ENCODE results near the gene VAT1L.

VAT1L gene, protein sequence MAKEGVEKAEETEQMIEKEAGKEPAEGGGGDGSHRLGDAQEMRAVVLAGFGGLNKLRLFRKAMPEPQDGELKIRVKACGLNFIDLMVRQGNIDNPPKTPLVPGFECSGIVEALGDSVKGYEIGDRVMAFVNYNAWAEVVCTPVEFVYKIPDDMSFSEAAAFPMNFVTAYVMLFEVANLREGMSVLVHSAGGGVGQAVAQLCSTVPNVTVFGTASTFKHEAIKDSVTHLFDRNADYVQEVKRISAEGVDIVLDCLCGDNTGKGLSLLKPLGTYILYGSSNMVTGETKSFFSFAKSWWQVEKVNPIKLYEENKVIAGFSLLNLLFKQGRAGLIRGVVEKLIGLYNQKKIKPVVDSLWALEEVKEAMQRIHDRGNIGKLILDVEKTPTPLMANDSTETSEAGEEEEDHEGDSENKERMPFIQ

DNA sequence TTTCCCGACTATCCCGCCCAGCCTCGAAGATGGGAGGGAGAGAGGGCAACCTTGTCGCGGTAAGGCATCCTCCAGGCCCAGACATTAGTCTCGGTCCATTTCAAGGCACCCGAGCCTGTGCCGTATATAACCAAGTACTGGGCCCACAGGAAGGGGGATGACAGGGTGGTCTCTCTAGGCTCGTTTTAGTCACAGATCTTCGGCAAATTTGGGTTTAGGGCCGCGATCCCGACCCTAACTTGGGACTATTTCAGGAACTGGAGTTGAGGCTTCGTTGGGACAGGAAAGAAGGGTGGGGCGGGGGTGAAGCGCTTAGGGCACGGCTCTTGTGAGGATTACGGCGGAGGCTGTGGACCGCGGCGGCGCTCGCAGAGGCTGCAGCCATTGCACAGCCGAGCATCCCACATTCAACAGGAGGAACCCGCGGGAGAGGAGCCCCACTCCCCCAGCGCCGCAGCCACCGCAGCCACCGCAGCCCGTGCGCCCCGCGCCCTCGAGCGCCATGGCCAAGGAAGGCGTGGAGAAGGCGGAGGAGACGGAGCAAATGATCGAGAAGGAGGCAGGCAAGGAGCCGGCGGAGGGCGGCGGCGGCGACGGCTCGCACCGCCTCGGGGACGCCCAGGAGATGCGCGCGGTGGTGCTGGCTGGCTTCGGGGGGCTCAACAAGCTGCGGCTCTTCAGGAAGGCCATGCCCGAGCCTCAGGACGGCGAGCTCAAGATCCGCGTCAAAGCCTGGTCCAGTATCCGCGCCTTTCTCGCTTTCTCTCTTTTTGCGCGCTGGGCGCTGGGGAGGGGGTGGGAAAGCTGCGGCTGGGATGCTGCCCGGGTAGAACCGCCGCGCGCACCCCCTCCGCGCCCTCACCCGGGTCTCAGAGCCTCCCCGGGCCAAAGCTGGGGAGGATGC is at the start of gene VAT1L:
Gene VAT1L, plus strand, starts transcription at position 384 of the 904 bp plus-strand sequence. Its CDS starts 119 bp downstream, at position 503.
- Mint-ChIP-seq H3K9me3 (no peaks in the 10 kb centered on the region), H3K27ac (no peak within 1 kb of the TSS), H3K27me3 (peaks cover 64% of the 10 kb centered on the region), H3K4me1 (peaks cover 15% of the 10 kb centered on the region), H3K4me3 (peak within 1 kb of the TSS; percentile 78 to 86)
- DNase-seq (peak; percentile 12 to 15), ATAC-seq (peak; percentile 72)

DNA sequence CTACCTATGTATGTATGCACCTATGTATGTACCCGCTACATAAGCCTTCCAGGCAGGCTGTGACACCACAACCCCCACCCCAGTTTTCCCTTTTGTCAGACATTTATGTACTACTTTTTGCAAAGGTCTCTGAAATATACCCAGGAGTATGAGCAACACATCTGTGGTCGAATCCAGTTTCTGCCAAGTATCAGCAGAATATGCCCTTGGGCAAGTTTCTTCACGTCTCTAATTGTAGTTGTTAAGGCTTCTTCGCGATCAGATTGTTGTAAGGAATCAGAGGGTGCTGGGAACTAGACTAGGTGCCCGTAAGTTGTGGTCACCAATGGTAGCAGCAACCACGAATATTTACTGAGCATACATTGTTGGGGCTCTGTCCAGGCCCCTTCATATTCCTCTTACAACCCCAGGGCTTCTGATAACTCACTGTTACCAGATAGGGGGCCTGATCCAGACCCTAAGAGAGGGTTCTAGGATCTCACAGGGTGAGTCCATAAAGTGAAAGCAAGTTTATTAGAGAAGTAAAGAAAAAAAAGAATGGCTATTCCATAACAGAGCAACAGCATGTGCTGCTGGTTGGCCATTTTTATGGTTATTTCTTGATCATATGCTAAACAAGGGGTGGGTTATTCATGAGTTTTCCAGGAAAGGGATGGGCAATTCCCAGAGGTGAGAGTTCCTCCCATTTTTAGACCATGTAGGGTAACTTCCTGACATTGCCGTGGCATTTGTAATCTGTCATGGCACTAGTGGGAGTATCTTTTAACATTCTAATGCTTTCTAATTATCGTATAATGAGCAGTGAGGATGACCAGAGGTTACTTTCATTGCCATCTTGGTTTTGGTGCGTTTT is 49.4 kb upstream of the VAT1L start:
- H3K27ac Mint-ChIP-seq: no peak overlapping the region
- H3K27me3 Mint-ChIP-seq: no peaks in the 10 kb centered on the region
- DNase-seq: no peak
- H3K4me3 Mint-ChIP-seq: no peak overlapping the region
- peaks cover 5 to 17% of the 10 kb centered on the region in 2 donors for H3K9me3 Mint-ChIP-seq
- no peak for ATAC-seq
- peaks cover 9% of the 10 kb centered on the region for H3K4me1 Mint-ChIP-seq

DNA sequence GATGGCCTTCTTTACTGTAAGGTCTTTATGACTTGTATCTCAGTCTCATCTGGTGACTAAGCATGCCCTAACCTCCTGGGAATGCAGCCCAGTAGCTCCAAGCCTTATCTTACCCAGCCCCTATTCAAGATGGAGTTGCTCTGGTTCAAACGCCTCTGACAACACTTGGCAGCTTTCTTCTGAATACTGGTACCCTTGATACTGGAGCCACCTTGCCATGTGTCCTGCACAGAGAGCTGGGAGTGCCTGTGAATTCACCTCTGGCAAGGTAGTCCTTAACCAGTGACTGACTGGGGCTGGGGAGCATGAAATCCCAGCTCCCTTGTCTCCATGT is 48.8 kb upstream of the VAT1L start:
- peaks cover 9% of the 10 kb centered on the region for H3K4me1 Mint-ChIP-seq
- H3K27me3 Mint-ChIP-seq: no peaks in the 10 kb centered on the region
- ATAC-seq (no peak), DNase-seq (no peak)
- no peak overlapping the region for H3K27ac Mint-ChIP-seq
- no peak overlapping the region for H3K4me3 Mint-ChIP-seq
- peaks cover 3 to 14% of the 10 kb centered on the region in 2 donors for H3K9me3 Mint-ChIP-seq

DNA sequence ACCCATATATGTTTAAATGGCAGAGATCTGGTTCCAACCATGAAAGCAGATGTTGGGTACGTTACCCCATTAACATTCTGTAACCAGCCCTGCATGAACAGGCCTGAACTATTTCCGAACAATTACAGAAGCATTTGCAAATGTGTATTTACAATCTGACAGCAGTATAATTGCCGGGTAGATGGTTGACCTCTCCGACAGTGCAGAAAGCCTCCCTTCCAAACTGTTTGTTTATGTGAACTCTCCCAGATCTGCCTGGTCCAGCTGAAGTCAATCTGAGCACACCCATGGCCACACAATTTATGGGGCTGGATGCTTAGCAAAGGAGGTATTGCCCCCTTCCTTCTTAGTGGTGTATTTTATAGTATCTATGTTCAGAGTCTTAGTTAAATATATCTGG is 44.2 kb upstream of the VAT1L start:
- DNase-seq (no peak), ATAC-seq (no peak)
- no peaks in the 10 kb centered on the region for H3K27me3 Mint-ChIP-seq
- H3K4me1 Mint-ChIP-seq: no peaks in the 10 kb centered on the region
- no peaks in the 10 kb centered on the region for H3K9me3 Mint-ChIP-seq
- H3K27ac Mint-ChIP-seq: no peak overlapping the region
- no peak overlapping the region for H3K4me3 Mint-ChIP-seq

DNA sequence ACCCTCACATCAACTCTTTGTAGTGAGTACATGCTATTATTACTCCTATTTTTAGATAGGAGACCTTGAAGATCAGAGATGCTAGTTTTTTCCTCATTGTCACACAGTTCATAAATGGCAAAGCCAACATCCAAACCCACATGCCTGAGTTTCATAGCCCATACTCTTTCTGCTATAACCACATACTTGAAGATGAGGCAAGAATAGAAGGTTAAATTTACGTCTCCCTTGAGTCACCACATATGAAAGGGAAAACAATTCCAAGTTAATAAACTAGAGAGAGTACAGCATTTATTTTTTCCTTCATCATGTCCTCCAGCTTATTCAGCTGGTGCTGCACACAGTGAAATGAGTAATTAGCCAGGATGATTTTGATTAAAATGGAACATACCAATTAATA is 42.4 kb upstream of the VAT1L start:
- Mint-ChIP-seq H3K27ac (no peak overlapping the region), H3K9me3 (no peaks in the 10 kb centered on the region), H3K27me3 (peaks cover 11% of the 10 kb centered on the region), H3K4me1 (no peaks in the 10 kb centered on the region), H3K4me3 (no peak overlapping the region)
- ATAC-seq: no peak
- DNase-seq: no peak

DNA sequence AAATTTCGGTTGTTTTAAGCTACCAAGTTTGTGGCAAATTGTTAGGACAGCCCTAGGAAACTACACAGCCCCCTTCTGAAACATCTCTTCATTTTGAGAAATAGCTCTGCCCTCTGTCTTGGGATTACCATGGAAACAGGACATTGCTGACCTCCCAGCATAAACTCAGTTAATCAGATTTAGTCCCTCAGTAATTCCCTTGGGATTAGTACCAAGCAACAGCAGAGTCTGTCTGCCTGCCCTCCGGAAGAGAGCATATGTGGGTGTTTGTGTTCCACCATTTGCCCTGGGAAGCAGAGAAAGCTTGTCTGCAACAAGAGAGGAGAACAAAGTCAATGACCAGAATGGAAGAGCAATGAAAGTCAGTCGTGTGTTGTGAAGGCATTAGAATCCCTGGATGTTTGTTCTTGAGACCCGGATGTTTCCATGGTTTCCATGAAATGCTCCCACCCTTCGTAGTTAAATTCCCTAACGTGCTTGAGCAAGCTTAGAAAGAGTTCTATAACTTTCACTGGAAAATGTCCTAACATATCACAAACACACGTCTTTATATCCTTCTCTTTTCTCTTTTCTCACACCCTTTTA is 39.9 kb upstream of the VAT1L start:
- Mint-ChIP-seq H3K9me3 (no peaks in the 10 kb centered on the region), H3K27me3 (peaks cover 18% of the 10 kb centered on the region), H3K27ac (no peak overlapping the region), H3K4me1 (no peaks in the 10 kb centered on the region), H3K4me3 (no peak overlapping the region)
- DNase-seq (no peak), ATAC-seq (no peak)

DNA sequence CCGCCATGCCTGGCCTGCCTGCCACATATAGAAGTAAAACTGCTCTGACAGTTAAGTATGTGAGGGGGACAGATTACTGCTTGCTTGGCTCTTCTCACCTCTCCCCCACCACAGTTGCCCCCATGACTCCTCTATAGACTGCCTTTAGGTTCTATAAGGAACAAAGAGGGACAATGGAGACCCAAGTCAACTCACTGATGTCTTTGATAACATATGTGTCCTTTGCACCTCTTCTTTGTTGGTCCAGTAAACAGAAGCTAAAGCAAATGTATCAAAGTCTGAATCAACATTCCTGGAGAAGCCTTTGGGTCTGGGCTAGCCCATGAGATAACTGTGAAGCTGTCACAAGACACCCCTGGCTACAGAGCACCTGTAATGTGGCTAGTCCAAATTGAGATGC is 38.9 kb upstream of the VAT1L start:
- no peaks in the 10 kb centered on the region for H3K9me3 Mint-ChIP-seq
- ATAC-seq: no peak
- no peak overlapping the region for H3K4me3 Mint-ChIP-seq
- no peaks in the 10 kb centered on the region for H3K4me1 Mint-ChIP-seq
- H3K27ac Mint-ChIP-seq: no peak overlapping the region
- no peak for DNase-seq
- peaks cover 18% of the 10 kb centered on the region for H3K27me3 Mint-ChIP-seq

DNA sequence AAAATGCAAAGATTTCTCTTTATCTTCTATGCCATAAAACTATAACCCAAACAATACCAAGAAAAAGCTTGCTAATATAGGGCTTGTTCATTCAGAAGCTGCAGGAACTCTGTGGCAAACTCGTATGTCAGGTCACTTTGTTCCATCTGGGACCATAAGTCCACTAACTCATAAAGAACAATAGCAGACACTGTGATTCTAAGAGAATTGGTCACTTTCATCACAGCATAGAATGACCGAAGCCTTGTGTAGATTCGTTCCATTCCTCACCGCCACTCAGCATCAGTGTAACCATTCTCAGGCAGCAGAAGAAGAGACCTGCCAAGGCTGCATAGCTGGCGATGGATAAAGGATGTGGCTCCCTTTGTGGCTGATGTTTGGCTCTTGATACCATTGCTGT is 30.3 kb upstream of the VAT1L start:
- no peak overlapping the region for H3K27ac Mint-ChIP-seq
- no peaks in the 10 kb centered on the region for H3K4me1 Mint-ChIP-seq
- no peaks in the 10 kb centered on the region for H3K9me3 Mint-ChIP-seq
- H3K27me3 Mint-ChIP-seq: no peaks in the 10 kb centered on the region
- no peak overlapping the region for H3K4me3 Mint-ChIP-seq
- ATAC-seq: no peak
- no peak for DNase-seq

DNA sequence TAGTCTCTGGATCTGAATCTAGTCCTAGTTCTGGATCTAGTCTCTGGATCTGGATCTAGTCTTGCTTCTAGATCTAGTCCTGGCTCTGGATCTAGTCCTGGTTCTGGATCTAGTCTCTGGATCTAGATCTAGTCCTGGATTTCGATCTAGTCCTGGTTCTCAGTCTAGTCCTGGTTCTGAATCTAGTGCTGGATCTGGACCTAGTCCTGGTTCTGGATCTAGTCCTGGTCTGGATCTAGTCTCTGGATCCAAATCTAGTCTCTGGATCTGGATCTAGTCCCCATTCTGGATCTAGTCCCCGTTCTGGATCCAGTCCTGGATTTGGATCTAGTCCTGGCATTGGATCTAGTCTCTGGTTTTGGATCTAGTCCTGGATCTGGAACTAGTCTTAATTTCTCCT is 29.9 kb upstream of the VAT1L start:
- no peak for DNase-seq
- H3K9me3 Mint-ChIP-seq: no peaks in the 10 kb centered on the region
- H3K27ac Mint-ChIP-seq: no peak overlapping the region
- H3K4me3 Mint-ChIP-seq: no peak overlapping the region
- no peaks in the 10 kb centered on the region for H3K27me3 Mint-ChIP-seq
- H3K4me1 Mint-ChIP-seq: no peaks in the 10 kb centered on the region
- ATAC-seq: no peak

DNA sequence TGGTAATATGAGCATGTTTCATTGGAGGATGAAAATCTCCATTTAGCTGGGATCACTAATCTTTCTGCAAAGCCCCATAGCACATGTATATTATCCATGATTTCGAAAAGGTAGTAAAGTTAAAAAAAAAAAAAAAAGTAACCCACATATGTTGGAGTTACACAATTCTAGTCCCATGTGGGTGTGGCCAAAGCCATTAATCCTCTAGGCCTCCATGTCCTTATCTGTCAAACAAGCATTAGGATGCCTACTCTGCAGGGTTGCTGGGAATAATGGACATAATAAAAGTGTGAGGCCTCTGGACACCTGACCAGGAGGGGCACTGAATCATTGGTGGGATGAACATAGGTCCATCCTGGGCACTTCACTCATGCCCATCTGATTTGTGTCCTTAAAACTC is 29.2 kb upstream of the VAT1L start:
- Mint-ChIP-seq H3K27me3 (no peaks in the 10 kb centered on the region), H3K27ac (peak overlapping the region in 1 of 2 donors; percentile 22), H3K4me1 (no peaks in the 10 kb centered on the region), H3K4me3 (no peak overlapping the region), H3K9me3 (no peaks in the 10 kb centered on the region)
- ATAC-seq: no peak
- no peak for DNase-seq

DNA sequence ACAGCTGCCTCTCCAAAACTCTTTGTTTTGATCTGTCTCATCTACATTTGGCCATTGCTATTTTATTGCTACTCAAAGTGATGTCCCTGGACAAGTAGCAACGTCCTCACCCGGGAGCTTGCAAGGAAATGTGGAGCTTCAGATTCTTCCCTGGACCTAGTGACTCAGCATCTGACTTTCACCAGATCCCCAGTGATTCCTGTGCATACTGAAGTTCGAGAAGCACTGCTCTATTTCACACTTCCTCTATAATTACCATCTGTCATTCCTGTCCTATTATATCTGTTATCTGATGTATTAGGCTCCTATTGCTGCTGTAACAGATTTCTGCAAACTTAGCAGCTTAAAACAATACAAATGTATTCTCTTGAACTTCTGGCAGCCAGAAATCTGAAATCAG is 28.5 kb upstream of the VAT1L start:
- no peak for DNase-seq
- ATAC-seq: no peak
- H3K4me1 Mint-ChIP-seq: no peaks in the 10 kb centered on the region
- H3K27me3 Mint-ChIP-seq: no peaks in the 10 kb centered on the region
- no peaks in the 10 kb centered on the region for H3K9me3 Mint-ChIP-seq
- H3K4me3 Mint-ChIP-seq: no peak overlapping the region
- H3K27ac Mint-ChIP-seq: no peak overlapping the region

DNA sequence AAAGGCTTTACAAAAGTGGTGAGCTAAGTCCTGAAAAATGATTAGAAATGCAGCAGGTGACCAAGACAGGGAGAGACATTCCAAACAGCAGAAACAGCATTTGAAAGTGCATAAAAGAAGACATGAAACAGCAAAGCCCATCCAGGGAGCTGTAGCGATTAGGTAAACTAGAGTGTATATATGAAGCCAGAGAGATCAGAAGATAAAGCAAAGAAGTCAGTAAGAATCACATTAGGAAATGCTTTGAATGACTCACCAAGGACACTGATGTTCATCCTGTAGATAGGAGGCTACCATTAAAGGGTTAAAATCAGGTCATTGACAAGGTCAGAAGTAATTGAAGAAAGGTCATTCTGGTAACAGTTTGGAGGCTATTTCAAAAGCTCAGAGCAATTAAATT is 27.6 kb upstream of the VAT1L start:
- DNase-seq (no peak), ATAC-seq (no peak)
- Mint-ChIP-seq H3K9me3 (no peaks in the 10 kb centered on the region), H3K4me3 (no peak overlapping the region), H3K27ac (no peak overlapping the region), H3K27me3 (peaks cover 3% of the 10 kb centered on the region), H3K4me1 (no peaks in the 10 kb centered on the region)

DNA sequence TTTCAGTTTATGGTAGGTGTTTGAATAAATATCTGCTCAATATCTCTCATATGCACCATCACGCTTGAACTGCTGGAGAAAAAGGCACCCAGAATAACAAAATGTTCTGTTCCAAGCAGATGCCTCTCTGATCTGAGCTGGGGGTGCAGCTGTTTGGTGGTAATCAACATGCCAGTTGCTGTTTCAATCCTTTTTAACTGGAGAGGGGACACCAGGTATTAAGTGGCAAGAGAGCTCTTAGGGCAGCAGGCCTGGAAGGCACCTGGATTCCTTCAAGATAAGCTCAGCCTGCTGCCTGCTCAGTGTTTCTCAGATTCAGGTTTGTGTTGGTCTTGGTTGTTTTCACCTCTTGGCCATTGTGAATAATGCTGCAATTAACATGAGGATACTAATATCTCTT is 27.2 kb upstream of the VAT1L start:
- ATAC-seq (no peak), DNase-seq (no peak)
- no peak overlapping the region for H3K27ac Mint-ChIP-seq
- no peak overlapping the region for H3K4me3 Mint-ChIP-seq
- H3K27me3 Mint-ChIP-seq: peaks cover 6% of the 10 kb centered on the region
- no peaks in the 10 kb centered on the region for H3K9me3 Mint-ChIP-seq
- H3K4me1 Mint-ChIP-seq: no peaks in the 10 kb centered on the region

DNA sequence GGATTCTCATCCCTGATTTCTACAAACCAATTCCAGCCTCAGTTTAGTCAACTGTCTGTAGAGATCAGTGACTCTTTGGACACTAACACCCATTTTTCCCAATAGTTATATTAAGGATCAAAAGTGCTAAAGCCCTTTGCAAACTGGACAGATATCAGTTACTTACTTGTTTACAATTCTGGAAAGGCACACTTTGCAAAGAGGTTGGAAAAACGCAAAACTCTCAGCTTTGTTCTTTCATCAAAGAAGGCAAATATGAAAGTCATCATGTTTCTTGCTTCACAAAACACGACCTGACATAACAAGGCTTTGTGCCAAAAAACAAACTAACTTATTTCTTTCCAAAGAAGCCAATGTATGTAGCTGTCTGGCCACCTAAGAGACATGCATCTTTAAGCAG is 26.1 kb upstream of the VAT1L start:
- peaks cover 6% of the 10 kb centered on the region for H3K27me3 Mint-ChIP-seq
- no peaks in the 10 kb centered on the region for H3K9me3 Mint-ChIP-seq
- no peaks in the 10 kb centered on the region for H3K4me1 Mint-ChIP-seq
- H3K27ac Mint-ChIP-seq: no peak overlapping the region
- no peak for ATAC-seq
- DNase-seq: no peak
- no peak overlapping the region for H3K4me3 Mint-ChIP-seq

DNA sequence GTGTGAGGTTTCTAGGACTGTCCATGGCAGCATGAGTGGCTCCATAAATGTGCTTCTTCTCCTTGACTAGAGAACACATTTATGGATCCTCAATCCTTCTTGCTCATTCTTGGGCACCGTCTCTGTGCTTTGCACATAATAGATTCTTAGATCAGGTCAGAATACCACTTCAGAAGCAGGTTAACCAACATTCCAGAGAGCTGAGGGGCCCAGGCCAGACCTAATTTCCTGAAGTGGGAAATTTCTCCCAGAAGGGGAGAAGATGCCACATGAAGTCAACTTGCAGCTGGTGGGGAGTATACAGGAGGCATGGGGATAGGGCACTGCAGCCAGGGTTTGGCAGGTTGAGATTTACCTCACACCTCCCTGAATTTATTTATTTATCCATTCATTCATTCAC is 24.4 kb upstream of the VAT1L start:
- ATAC-seq: no peak
- Mint-ChIP-seq H3K9me3 (no peaks in the 10 kb centered on the region), H3K4me3 (no peak overlapping the region), H3K27ac (no peak overlapping the region), H3K27me3 (peaks cover 6% of the 10 kb centered on the region), H3K4me1 (no peaks in the 10 kb centered on the region)
- no peak for DNase-seq

All from stimulated activated naive CD8-positive, alpha-beta T cell treated with anti-CD3 and anti-CD28 coated beads, Interleukin-15, amount 100 ng/mL, for 72 hours (primary cell).